A673 (cell line): ENCODE data around the gene SURF1.

Experiments
- EZH2 ChIP-seq: fragments of 200-600 bp; sonication (generic); IDR thresholded peaks from 2 replicates; pipeline ENCODE4 v1.6.1; 2017; ENCODE audit warnings: borderline replicate concordance, low read depth, mild to moderate bottlenecking, mixed read lengths, antibody characterized with exemption, low read length; ENCODE audit not compliant: poor library complexity, severe bottlenecking
- TF ChIP-seq, protein P1 (sequence below): fragments of 300-800, 200-600 bp; sonication (generic); conservative IDR thresholded peaks from 2 replicates; pipeline ENCODE4 v1.5.1; 2017; ENCODE audit warnings: low read depth, mild to moderate bottlenecking, antibody characterized with exemption, low read length, moderate library complexity, mixed read lengths

GRCh38 chr9:133402689-133403088 lies 46.4 kb upstream of the SURF1 start:
- TF ChIP-seq, protein P1, sequence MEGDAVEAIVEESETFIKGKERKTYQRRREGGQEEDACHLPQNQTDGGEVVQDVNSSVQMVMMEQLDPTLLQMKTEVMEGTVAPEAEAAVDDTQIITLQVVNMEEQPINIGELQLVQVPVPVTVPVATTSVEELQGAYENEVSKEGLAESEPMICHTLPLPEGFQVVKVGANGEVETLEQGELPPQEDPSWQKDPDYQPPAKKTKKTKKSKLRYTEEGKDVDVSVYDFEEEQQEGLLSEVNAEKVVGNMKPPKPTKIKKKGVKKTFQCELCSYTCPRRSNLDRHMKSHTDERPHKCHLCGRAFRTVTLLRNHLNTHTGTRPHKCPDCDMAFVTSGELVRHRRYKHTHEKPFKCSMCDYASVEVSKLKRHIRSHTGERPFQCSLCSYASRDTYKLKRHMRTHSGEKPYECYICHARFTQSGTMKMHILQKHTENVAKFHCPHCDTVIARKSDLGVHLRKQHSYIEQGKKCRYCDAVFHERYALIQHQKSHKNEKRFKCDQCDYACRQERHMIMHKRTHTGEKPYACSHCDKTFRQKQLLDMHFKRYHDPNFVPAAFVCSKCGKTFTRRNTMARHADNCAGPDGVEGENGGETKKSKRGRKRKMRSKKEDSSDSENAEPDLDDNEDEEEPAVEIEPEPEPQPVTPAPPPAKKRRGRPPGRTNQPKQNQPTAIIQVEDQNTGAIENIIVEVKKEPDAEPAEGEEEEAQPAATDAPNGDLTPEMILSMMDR: no peak
- no peak for TF ChIP-seq EZH2
